Activated CD4-positive, CD25-positive, alpha-beta regulatory T cell treated with anti-CD3 and anti-CD28 coated beads, Interleukin-2, amount 50 U/mL, for 72 hours (primary cell): Measurements from ENCODE around the gene PRR13.
"Not testable (repeated sequence)": the region's sequence is repeated elsewhere in the genome, so short reads cannot be mapped to it uniquely, and the experiment has no call there.

Experiments used
- DNase-seq: peaks from one replicate; pipeline ENCODE4 v3.0.0; 2021

The PRR13 gene

DNA sequence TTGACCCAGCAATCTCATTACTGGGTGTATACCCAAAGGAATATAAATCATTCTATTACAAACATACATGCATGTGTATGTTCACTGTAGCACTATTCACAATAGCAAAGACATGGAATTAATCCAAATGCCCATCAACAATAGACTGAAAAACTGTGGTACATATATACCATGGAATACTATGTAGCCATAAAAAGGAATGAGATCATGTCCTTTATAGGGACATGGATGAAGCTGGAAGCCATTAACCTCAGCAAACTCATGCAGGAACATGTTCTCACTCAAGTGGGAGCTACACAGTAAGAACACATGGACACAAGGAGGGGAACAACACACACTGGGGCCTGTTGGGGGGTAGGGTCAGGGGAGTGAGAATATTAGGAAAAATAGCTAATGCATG lies 2.0 kb upstream of the PRR13 start:
- DNase-seq, result not testable (repeated sequence)

DNA sequence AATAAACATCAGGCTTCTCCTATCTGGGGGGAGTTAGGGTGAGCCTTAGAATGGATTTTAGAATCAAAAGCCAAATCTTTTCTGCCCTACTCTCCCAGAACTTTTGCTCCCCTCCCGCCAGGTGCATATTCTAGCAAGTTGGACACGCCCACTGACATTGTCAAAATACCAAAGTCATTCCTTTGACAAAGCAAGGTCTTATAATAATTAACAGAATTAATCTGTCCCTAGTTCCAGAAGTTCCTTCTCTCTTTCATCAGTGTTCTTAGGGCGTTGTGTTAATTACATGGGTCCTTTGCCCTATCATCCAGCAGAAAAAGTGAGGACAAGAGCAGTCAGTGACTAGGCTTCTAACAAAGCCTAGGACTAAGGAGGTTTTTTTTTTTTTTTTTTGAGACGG lies 2.4 kb downstream of the PRR13 start:
- no peak for DNase-seq

DNA sequence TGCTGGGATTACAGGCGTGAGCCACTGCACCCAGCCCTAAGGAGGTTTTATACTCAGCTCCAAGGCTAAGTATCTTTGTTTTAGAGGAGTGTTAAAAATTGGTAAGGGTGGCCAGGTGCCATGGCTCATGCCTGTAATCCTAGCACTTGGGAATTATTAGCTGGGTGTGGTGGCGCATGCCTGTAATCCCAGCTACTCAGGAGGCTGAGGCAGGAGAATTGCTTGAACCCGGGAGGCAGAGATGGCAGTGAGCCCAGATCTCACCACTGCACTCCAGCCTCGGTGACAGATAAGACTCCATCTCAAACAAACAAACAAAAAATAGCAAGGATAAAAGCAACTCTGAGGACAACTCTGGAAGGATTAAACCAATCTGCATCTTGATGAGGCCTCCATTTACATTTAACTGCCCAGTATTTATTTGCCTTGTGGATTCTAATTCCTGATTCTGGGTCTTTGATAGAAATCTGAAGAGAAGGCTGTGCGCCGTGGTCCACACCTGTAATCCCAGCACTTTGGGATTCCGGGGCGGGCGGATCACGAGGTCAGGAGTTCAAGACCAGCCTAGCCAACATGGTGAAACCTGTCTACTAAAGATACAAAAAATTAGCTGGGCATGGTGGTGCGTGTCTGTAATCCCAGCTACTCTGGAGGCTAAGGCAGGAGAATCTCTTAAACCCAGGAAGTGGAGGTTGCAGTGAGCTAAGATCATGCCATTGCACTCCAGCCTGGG lies 3.2 kb downstream of the PRR13 start:
- not testable (repeated sequence) for DNase-seq

GRCh38 chr12:53450936-53451335 lies 9.4 kb downstream of the PRR13 start:
- DNase-seq, result no peak

GRCh38 chr12:53451661-53452158 lies 10.2 kb downstream of the PRR13 start, which contains the start of gene PCBP2:
TSS of gene PCBP2 (plus strand) at chr12:53452102. CDS start at chr12:53454801, 2,699 bp downstream.
- peak; percentile 94 for DNase-seq

- peak; percentile 82 for DNase-seq
These were observed 10.9 kb downstream of the PRR13 start for GRCh38 chr12:53452159-53453077.

- DNase-seq, result no peak
These were observed 12.6 kb downstream of the PRR13 start for GRCh38 chr12:53453953-53454640.

- DNase-seq, result no peak
These were observed 13.2 kb downstream of the PRR13 start for GRCh38 chr12:53454707-53455106.

DNA sequence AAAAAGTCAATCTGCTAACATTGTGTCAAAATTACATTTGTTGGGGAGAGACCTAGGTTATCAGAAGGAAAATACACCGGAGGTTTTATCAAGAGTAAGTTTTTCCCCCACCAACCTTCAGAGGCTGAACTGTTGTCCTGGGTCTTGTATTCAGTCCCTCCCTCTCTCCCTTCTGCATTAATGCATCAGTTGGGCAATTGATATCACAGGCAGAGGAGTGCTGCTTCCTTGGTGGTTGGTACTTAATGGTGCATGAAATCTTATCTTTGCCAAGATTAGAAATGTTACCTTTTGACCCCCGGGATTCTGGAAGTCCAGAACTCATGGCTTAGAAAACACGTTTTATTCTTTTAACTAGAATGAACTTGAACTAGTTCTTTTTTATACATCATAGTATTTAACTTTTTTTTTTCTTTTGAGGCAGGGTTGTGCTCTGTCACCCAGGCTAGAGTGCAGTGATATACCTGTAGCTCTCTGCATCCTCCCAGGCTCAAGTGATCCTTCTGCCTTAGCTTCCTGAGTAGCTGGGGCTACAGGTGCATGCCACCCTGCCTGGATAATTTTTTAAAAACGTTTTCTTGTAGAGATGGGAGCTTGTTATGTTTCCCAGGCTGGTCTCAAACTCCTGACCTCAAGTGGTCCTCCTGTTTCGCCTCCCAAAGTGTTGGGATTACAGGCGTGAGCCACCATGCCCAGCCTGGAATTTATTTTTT lies 15.3 kb downstream of the PRR13 start:
- no peak for DNase-seq

- no peak for DNase-seq
These were observed 17.6 kb downstream of the PRR13 start for GRCh38 chr12:53459097-53459496.

GRCh38 chr12:53461059-53461458 lies 19.5 kb downstream of the PRR13 start:
- DNase-seq, result no peak

DNA sequence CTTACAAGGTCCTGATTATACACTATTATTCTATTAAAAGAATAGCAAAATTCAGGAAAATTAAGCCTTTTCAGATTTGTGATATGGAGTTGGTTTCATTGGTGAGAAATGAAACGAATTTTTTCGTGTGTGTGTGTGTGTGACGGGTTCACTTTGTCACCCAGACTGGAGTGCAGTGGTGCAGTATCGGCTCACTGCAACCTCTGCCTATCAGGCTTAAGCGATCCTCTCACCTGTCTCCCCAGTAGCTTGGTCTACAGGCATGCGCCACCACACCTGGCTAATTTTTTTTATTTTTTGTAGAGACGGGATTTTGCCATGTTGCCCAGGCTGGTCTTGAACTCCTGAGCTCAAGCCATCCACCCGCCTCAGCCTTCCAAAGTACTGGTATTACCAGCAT lies 20.1 kb downstream of the PRR13 start:
- no peak for DNase-seq

- DNase-seq, result no peak
These were observed 21.4 kb downstream of the PRR13 start for GRCh38 chr12:53462935-53463334.

DNA sequence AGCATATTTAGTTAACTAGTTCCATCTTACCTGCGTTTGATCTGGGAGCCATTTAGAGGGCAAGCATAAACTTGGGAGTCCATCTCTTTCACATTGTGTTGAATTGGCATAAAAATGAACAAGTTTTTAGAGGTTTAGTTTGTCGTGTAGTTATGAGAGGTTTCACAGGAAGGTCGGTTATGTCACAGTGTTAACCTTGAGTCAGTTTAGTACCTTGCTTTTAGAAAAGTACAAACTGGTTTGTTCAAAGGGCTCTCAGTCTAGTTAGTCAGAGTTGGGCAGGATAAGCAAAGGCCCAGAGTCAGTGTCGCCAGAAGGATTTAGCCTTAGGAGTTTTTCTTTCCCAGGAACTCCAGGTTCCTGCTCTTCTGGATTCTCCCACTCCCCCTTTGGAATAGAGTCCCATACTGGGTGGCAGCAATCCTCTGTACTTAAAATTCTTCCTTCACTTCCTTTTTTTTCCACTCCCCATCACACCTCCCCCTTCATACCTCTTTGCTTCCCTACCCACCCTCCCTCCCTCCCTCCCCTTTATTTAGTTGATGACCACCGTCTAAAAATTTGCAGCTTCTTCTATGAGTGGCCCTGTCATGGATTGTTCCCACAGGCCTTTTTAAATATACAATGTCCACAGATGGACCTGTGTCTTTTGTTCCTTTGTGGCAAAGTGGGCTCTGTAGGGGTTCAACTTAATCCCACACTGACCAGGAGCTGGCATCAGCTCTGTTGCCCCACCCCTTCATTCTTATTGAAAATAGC lies 22.4 kb downstream of the PRR13 start:
- DNase-seq, result no peak

GRCh38 chr12:53464685-53465418 lies 23.3 kb downstream of the PRR13 start:
- DNase-seq, result no peak

DNA sequence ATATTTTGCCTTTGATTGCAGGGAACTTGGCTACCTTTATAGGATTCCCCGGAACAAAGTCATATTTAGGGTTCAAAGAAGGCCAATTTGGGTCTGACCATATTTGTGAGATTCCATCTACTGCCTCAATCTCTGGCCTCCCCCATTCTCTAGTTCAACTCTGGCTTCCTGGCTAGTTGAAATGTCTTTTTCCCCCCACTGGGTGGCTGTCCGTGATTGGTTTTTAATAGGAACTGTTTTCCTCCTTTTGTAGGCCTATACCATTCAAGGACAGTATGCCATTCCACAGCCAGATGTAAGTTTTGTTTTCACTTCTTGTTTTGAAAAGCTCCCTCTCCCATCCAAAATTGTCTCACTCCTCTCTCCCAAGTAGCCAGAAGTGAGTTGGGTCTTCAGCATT lies 24.1 kb downstream of the PRR13 start:
- DNase-seq, result no peak

DNA sequence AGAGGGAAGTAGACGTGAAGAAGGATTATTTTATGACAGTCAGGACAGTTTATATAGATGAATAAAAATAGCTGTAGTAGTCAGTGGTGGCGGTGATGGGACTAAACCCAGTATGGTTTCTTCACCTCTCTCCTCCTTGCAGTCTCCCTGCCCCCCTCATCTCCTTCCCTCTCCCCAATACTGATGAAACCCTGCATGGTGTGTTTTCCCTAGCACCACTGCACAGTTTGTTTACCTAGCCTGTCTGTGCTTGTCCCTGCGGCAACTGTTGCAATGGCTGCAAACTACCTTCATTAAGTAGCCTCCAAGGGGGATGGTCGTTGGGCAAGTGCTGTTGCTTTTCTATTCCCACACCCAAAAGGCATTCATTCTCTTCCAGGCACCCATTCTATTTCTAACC lies 25.1 kb downstream of the PRR13 start:
- no peak for DNase-seq

- DNase-seq, result no peak
These were observed 25.5 kb downstream of the PRR13 start for GRCh38 chr12:53467082-53467481.

DNA sequence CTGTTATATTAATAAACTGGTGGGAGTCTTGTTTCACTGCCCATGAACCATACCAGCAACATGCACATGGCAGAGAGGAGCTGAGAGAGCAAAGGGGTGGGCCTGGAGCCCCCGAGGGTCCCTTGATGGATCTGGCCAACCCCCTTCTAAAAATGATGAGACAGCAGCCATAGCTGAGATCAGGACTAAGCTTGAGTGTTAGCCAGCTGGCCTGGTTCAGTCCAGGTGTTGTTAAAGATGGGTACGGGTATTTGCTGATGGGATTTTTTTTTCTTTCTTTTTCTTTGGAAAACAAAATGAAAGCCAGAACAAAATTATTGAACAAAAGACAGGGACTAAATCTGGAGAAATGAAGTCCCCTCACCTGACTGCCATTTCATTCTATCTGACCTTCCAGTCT lies 26.3 kb downstream of the PRR13 start:
- DNase-seq, result no peak

DNA sequence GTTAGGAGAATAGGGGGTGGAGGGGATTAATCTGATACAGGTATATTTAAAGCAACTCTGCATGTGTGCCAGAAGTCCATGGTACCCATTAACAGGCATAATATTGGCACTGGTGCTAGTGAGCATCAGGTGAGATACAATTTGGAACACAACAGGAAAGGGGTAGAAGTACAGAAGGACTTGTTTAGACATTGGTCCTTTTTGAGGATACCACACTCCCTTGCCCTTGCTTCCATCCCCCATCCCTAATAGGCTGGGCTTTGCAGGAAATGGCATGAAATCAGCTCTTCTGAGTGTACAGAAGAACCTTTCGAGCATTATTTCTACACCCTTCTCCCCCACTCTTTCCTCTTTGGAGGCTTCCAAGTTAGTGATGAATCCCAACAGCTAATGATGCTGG lies 26.7 kb downstream of the PRR13 start:
- DNase-seq, result no peak

GRCh38 chr12:53472056-53472582 lies 30.6 kb downstream of the PRR13 start:
- no peak for DNase-seq
